VCaP (cell line): ENCODE results near the gene ADGRL2.

Experiments
- H3K27ac ChIP-seq: fragments of 450-650 bp; 2 replicates; pipeline ENCODE4 v1.5.1; 2017
- CTCF ChIP-seq: fragments of 450-650 bp; conservative IDR thresholded peaks from 2 replicates; pipeline ENCODE4 v1.5.1; 2017; ENCODE audit warnings: mild to moderate bottlenecking, moderate library complexity

Gene ADGRL2

GRCh38 chr1:81936853-81937252 is 136.1 kb downstream of the ADGRL2 start:
- TF ChIP-seq CTCF: no peak
- H3K27ac ChIP-seq: no peak overlapping the region

- H3K27ac ChIP-seq: peak overlapping the region; percentile 25
- no peak for TF ChIP-seq CTCF
These were observed 137.2 kb downstream of the ADGRL2 start for GRCh38 chr1:81937791-81938450.

GRCh38 chr1:81948495-81948894 is 147.8 kb downstream of the ADGRL2 start:
- peak overlapping the region; percentile 62; the same call in 1 of the 2 replicates for H3K27ac ChIP-seq
- no peak for TF ChIP-seq CTCF

- peak overlapping the region; percentile 62 for H3K27ac ChIP-seq
- TF ChIP-seq CTCF: no peak
These were observed 148.7 kb downstream of the ADGRL2 start for GRCh38 chr1:81949421-81949820.

GRCh38 chr1:81950037-81950436 is 149.3 kb downstream of the ADGRL2 start:
- peak overlapping the region; percentile 62 for H3K27ac ChIP-seq
- no peak for TF ChIP-seq CTCF

GRCh38 chr1:81950591-81951244 is 150.0 kb downstream of the ADGRL2 start:
- peak overlapping the region; percentile 62 for H3K27ac ChIP-seq

More at GRCh38 chr1:81950591-81951244, 150.0 kb downstream of the ADGRL2 start:
- TF ChIP-seq CTCF: no peak
